Measurements from ENCODE around the gene MCHR1. TPM values are rescaled to one million over a fixed set of nuclear protein-coding genes. Genes with fewer than 3 reads are reported as not detected.
A peak's percentile ranks its signal among the peaks of the same experiment; 100 is the strongest.

The MCHR1 gene
- total and polyA plus RNA-seq, 7 experiments from 2014 or later = not detected

GRCh38 chr22:40642316-40642715 lies 37.0 kb upstream of the MCHR1 start:
- intact Hi-C loops (cut with micrococcal nuclease) = no loop called here
- Histone ChIP-seq H3K27ac (ENCODE audit: low read depth, low read length) (no peak overlapping the region), H3K9me3 (ENCODE audit: control insufficient read depth in 2 of 3, low read length in 3 of 3) (no peaks in the 10 kb centered on the region), H3K4me1 (ENCODE audit: control insufficient read depth in 2 of 2, insufficient read depth in 2 of 2, low read length in 2 of 2) (peaks cover 0 to 8% of the 10 kb centered on the region in 2 donors), H3K4me3 (ENCODE audit: low read length) (no peak overlapping the region), H3K36me3 (ENCODE audit: control insufficient read depth in 2 of 3, insufficient read depth in 3 of 3, low read length in 3 of 3) (no peaks in the 10 kb centered on the region), H3K27me3 (ENCODE audit: control insufficient read depth in 2 of 2, insufficient read depth in 2 of 2, low read length in 2 of 2) (no peaks in the 10 kb centered on the region)
- H3K27me3 Mint-ChIP-seq = no peaks in the 10 kb centered on the region
- ChIA-PET POLR2A (interaction anchor here (1.2 kb wide), 1 partner anchor 8 kb away, joined by 5 read pairs; no protein-coding TSS in a partner anchor), CTCF (interaction anchor here (0.5 to 5.5 kb wide), 6 partner anchors 110 to 502 kb away, joined by 3 to 62 read pairs (median 3); no protein-coding TSS in a partner anchor)
- DNase-seq (no peak), ATAC-seq (no peak)
- H3K27ac Mint-ChIP-seq = no peak overlapping the region
- no peak overlapping the region for H3K4me3 Mint-ChIP-seq
- no peaks in the 10 kb centered on the region for H3K36me3 Mint-ChIP-seq
- peaks cover 6 to 17% (median 8%) of the 10 kb centered on the region in 7 donors for H3K4me1 Mint-ChIP-seq
- no peaks in the 10 kb centered on the region for H3K9me3 Mint-ChIP-seq

- Mint-ChIP-seq H3K4me1 (peaks cover 0 to 19% (median 6%) of the 10 kb centered on the region in 7 donors), H3K9me3 (no peaks in the 10 kb centered on the region), H3K36me3 (no peaks in the 10 kb centered on the region), H3K27ac (peak overlapping the region in 2 of 9 donors; percentile 69 to 76), H3K27me3 (no peaks in the 10 kb centered on the region), H3K4me3 (peak overlapping the region in 4 of 10 donors; percentile 49 to 70 (median 62))
- Histone ChIP-seq H3K27me3 (ENCODE audit: control insufficient read depth in 2 of 2, insufficient read depth in 2 of 2, low read length in 2 of 2) (no peaks in the 10 kb centered on the region), H3K27ac (ENCODE audit: low read depth, low read length) (no peak overlapping the region), H3K4me1 (ENCODE audit: control insufficient read depth in 2 of 2, insufficient read depth in 2 of 2, low read length in 2 of 2) (no peaks in the 10 kb centered on the region), H3K4me3 (ENCODE audit: low read length) (no peak overlapping the region), H3K36me3 (ENCODE audit: control insufficient read depth in 2 of 3, insufficient read depth in 3 of 3, low read length in 3 of 3) (no peaks in the 10 kb centered on the region), H3K9me3 (ENCODE audit: control insufficient read depth in 2 of 3, low read length in 3 of 3) (no peaks in the 10 kb centered on the region)
- ATAC-seq (no peak), DNase-seq (no peak)
- intact Hi-C loops (cut with micrococcal nuclease) = loop anchor here (1.0 to 5.0 kb wide), 7 partner anchors 8 to 252 kb away; partner anchors contain the start of gene MRTFA (in 1 of the 2)
- ChIA-PET POLR2A (interaction anchor here (0.8 to 2.3 kb wide), 6 partner anchors 8 to 208 kb away, joined by 3 to 10 read pairs (median 6); partner anchors contain the start of gene MRTFA), CTCF (interaction anchor here (0.6 to 5.7 kb wide), 29 partner anchors 9 to 253 kb away, joined by 3 to 90 read pairs (median 4); partner anchors contain the start of gene MRTFA)
Measured at GRCh38 chr22:40645579-40646197, 33.6 kb upstream of the MCHR1 start.

GRCh38 chr22:40648386-40648785 lies 30.9 kb upstream of the MCHR1 start:
- Mint-ChIP-seq H3K9me3 (no peaks in the 10 kb centered on the region), H3K27ac (peak overlapping the region in 2 of 9 donors; percentile 80 to 82)
- intact Hi-C loops (cut with micrococcal nuclease) = loop anchor here in 1 of 2 donors (5.0 kb wide), 1 partner anchor 249 kb away; no protein-coding TSS in a partner anchor

GRCh38 chr22:40651057-40651456 lies 28.2 kb upstream of the MCHR1 start:
- H3K9me3 Mint-ChIP-seq = no peaks in the 10 kb centered on the region
- ATAC-seq (no peak), DNase-seq (no peak)
- no peaks in the 10 kb centered on the region for H3K4me1 ChIP-seq (ENCODE audit: control insufficient read depth in 2 of 2, insufficient read depth in 2 of 2, low read length in 2 of 2)
- no peak overlapping the region for H3K4me3 ChIP-seq (ENCODE audit: low read length)
- H3K27me3 Mint-ChIP-seq = no peaks in the 10 kb centered on the region
- H3K27ac ChIP-seq (ENCODE audit: low read depth, low read length) = peak overlapping the region; percentile 57
- peaks cover 0 to 25% (median 6%) of the 10 kb centered on the region in 7 donors for H3K4me1 Mint-ChIP-seq
- no peaks in the 10 kb centered on the region for H3K36me3 ChIP-seq (ENCODE audit: control insufficient read depth in 2 of 3, insufficient read depth in 3 of 3, low read length in 3 of 3)
- intact Hi-C loops (cut with micrococcal nuclease) = no loop called here
- no peaks in the 10 kb centered on the region for H3K27me3 ChIP-seq (ENCODE audit: control insufficient read depth in 2 of 2, insufficient read depth in 2 of 2, low read length in 2 of 2)
- CTCF ChIA-PET = interaction anchor here (0.8 to 2.6 kb wide), 6 partner anchors 25 to 214 kb away, joined by 3 to 9 read pairs (median 3); no protein-coding TSS in a partner anchor
- POLR2A ChIA-PET = interaction anchor here (0.6 to 0.9 kb wide), 2 partner anchors 215 to 304 kb away, joined by 3 read pairs; no protein-coding TSS in a partner anchor
- H3K27ac Mint-ChIP-seq = peak overlapping the region in 3 of 9 donors; percentile 23 to 84 (median 25)
- H3K4me3 Mint-ChIP-seq = no peak overlapping the region
- H3K9me3 ChIP-seq (ENCODE audit: control insufficient read depth in 2 of 3, low read length in 3 of 3) = no peaks in the 10 kb centered on the region
- no peaks in the 10 kb centered on the region for H3K36me3 Mint-ChIP-seq

More at GRCh38 chr22:40648386-40648785, 30.9 kb upstream of the MCHR1 start:
- H3K27ac ChIP-seq (ENCODE audit: low read depth, low read length) = no peak overlapping the region
- ChIA-PET CTCF (interaction anchor here (0.9 to 5.7 kb wide), 3 partner anchors 123 to 161 kb away, joined by 3 to 90 read pairs (median 28); no protein-coding TSS in a partner anchor), POLR2A (interaction anchor here (0.6 kb wide), 1 partner anchor 16 kb away, joined by 3 read pairs; no protein-coding TSS in a partner anchor)
- H3K9me3 ChIP-seq (ENCODE audit: control insufficient read depth in 2 of 3, low read length in 3 of 3) = no peaks in the 10 kb centered on the region
- no peaks in the 10 kb centered on the region for H3K4me1 ChIP-seq (ENCODE audit: control insufficient read depth in 2 of 2, insufficient read depth in 2 of 2, low read length in 2 of 2)
- H3K36me3 ChIP-seq (ENCODE audit: control insufficient read depth in 2 of 3, insufficient read depth in 3 of 3, low read length in 3 of 3) = no peaks in the 10 kb centered on the region
- no peak for DNase-seq
- Mint-ChIP-seq H3K27me3 (no peaks in the 10 kb centered on the region), H3K4me3 (no peak overlapping the region), H3K36me3 (no peaks in the 10 kb centered on the region), H3K4me1 (peaks cover 0 to 27% (median 9%) of the 10 kb centered on the region in 7 donors)
- no peaks in the 10 kb centered on the region for H3K27me3 ChIP-seq (ENCODE audit: control insufficient read depth in 2 of 2, insufficient read depth in 2 of 2, low read length in 2 of 2)
- ATAC-seq = no peak
- no peak overlapping the region for H3K4me3 ChIP-seq (ENCODE audit: low read length)

GRCh38 chr22:40651563-40652501 lies 27.5 kb upstream of the MCHR1 start:
- Mint-ChIP-seq H3K27me3 (no peaks in the 10 kb centered on the region), H3K4me1 (peaks cover 0 to 18% (median 4%) of the 10 kb centered on the region in 7 donors), H3K9me3 (no peaks in the 10 kb centered on the region), H3K27ac (peak overlapping the region in 7 of 9 donors; percentile 22 to 91 (median 72)), H3K4me3 (peak overlapping the region; percentile 43 to 84 (median 66)), H3K36me3 (no peaks in the 10 kb centered on the region)
- Histone ChIP-seq H3K4me1 (ENCODE audit: control insufficient read depth in 2 of 2, insufficient read depth in 2 of 2, low read length in 2 of 2) (no peaks in the 10 kb centered on the region), H3K9me3 (ENCODE audit: control insufficient read depth in 2 of 3, low read length in 3 of 3) (no peaks in the 10 kb centered on the region), H3K27ac (ENCODE audit: low read depth, low read length) (peak overlapping the region; percentile 57), H3K4me3 (ENCODE audit: low read length) (no peak overlapping the region), H3K36me3 (ENCODE audit: control insufficient read depth in 2 of 3, insufficient read depth in 3 of 3, low read length in 3 of 3) (no peaks in the 10 kb centered on the region), H3K27me3 (ENCODE audit: control insufficient read depth in 2 of 2, insufficient read depth in 2 of 2, low read length in 2 of 2) (no peaks in the 10 kb centered on the region)
- peak; percentile 95 for ATAC-seq
- DNase-seq = peak; percentile 9 to 83 (median 32)
- CTCF ChIA-PET = interaction anchor here (0.9 to 2.6 kb wide), 4 partner anchors 31 to 164 kb away, joined by 3 to 9 read pairs (median 3); no protein-coding TSS in a partner anchor
- intact Hi-C loops (cut with micrococcal nuclease) = no loop called here
- POLR2A ChIA-PET = interaction anchor here (0.6 to 0.9 kb wide), 2 partner anchors 216 to 305 kb away, joined by 3 read pairs; no protein-coding TSS in a partner anchor

GRCh38 chr22:40653361-40653760 lies 25.9 kb upstream of the MCHR1 start:
- no peak for DNase-seq
- H3K9me3 ChIP-seq (ENCODE audit: control insufficient read depth in 2 of 3, low read length in 3 of 3) = no peaks in the 10 kb centered on the region
- Mint-ChIP-seq H3K27ac (peak overlapping the region in 1 of 9 donors; percentile 38), H3K27me3 (no peaks in the 10 kb centered on the region), H3K9me3 (no peaks in the 10 kb centered on the region), H3K4me1 (peaks cover 0 to 8% (median 4%) of the 10 kb centered on the region in 7 donors), H3K4me3 (no peak overlapping the region), H3K36me3 (no peaks in the 10 kb centered on the region)
- CTCF ChIA-PET = interaction anchor here (0.8 to 1.2 kb wide), 2 partner anchors 128 to 217 kb away, joined by 3 to 4 read pairs; no protein-coding TSS in a partner anchor
- intact Hi-C loops (cut with micrococcal nuclease) = no loop called here
- H3K36me3 ChIP-seq (ENCODE audit: control insufficient read depth in 2 of 3, insufficient read depth in 3 of 3, low read length in 3 of 3) = no peaks in the 10 kb centered on the region
- POLR2A ChIA-PET = interaction anchor here (0.6 kb wide), 1 partner anchor 32 kb away, joined by 4 read pairs; no protein-coding TSS in a partner anchor
- H3K4me3 ChIP-seq (ENCODE audit: low read length) = no peak overlapping the region
- H3K27ac ChIP-seq (ENCODE audit: low read depth, low read length) = no peak overlapping the region
- no peaks in the 10 kb centered on the region for H3K27me3 ChIP-seq (ENCODE audit: control insufficient read depth in 2 of 2, insufficient read depth in 2 of 2, low read length in 2 of 2)
- H3K4me1 ChIP-seq (ENCODE audit: control insufficient read depth in 2 of 2, insufficient read depth in 2 of 2, low read length in 2 of 2) = no peaks in the 10 kb centered on the region
- ATAC-seq = no peak

All from naive thymus-derived CD4-positive, alpha-beta T cell (primary cell).